Activated CD4-positive, alpha-beta T cell treated with anti-CD3 and anti-CD28 coated beads for 4 hours (primary cell): ENCODE data around the gene VWA7.
"Not testable (repeated sequence)": the region's sequence is repeated elsewhere in the genome, so short reads cannot be mapped to it uniquely, and the experiment has no call there.

ENCODE experiments used
- DNase-seq, 2 donors: peaks; one replicate each; pipeline ENCODE4 v3.0.0-alpha.2; 2020

The VWA7 gene

GRCh38 chr6:31776989-31777666 is at the start of gene VWA7:
Gene VWA7 (minus strand): TSS chr6:31777328. CDS start chr6:31776779, 549 bp downstream.
- peak; percentile 77 to 83 for DNase-seq

GRCh38 chr6:31826793-31827285 is 49.7 kb upstream of the VWA7 start:
- peak in 1 of 2 donors; percentile 37 for DNase-seq

- DNase-seq, result no peak
These were observed 48.4 kb upstream of the VWA7 start for GRCh38 chr6:31825553-31825952.

GRCh38 chr6:31823592-31824196 is 46.6 kb upstream of the VWA7 start:
- not testable (repeated sequence) for DNase-seq

- peak; percentile 52 to 63 for DNase-seq
These were observed 45.1 kb upstream of the VWA7 start for GRCh38 chr6:31822036-31822821.

GRCh38 chr6:31821301-31822035 is 44.3 kb upstream of the VWA7 start:
- DNase-seq, result peak; percentile 57 to 60

- DNase-seq, result not testable (repeated sequence)
These were observed 43.3 kb upstream of the VWA7 start for GRCh38 chr6:31820399-31820798.

- no peak for DNase-seq
These were observed 42.8 kb upstream of the VWA7 start for GRCh38 chr6:31819871-31820299.

- DNase-seq, result not testable (repeated sequence)
These were observed 40.9 kb upstream of the VWA7 start for GRCh38 chr6:31817929-31818511.

- DNase-seq, result not testable (repeated sequence)
These were observed 40.2 kb upstream of the VWA7 start for GRCh38 chr6:31817133-31817928.

- DNase-seq, result peak; percentile 48 to 55
These were observed 38.1 kb upstream of the VWA7 start, which contains the start of the genes HSPA1A and HSPA1L for GRCh38 chr6:31815025-31815838. Gene HSPA1A (plus strand): TSS chr6:31815543. CDS start chr6:31815757, 214 bp downstream. Gene HSPA1L (minus strand): TSS chr6:31815283. CDS start chr6:31811972, 3,311 bp downstream.

- peak; percentile 72 to 73 for DNase-seq
These were observed 37.5 kb upstream of the VWA7 start for GRCh38 chr6:31814677-31815024.

GRCh38 chr6:31813465-31813849 is 36.3 kb upstream of the VWA7 start:
- DNase-seq, result no peak

- DNase-seq, result no peak
These were observed 34.5 kb upstream of the VWA7 start for GRCh38 chr6:31811645-31812044.

GRCh38 chr6:31808599-31808998 is 31.5 kb upstream of the VWA7 start:
- not testable (repeated sequence) for DNase-seq

GRCh38 chr6:31806470-31807272 is 29.5 kb upstream of the VWA7 start, which contains the start of gene LSM2:
Gene LSM2 (minus strand): TSS chr6:31806966. CDS start chr6:31806757, 209 bp downstream.
- peak; percentile 96 to 98 for DNase-seq

GRCh38 chr6:31805939-31806469 is 28.9 kb upstream of the VWA7 start:
- no peak for DNase-seq

- not testable (repeated sequence) for DNase-seq
These were observed 24.2 kb upstream of the VWA7 start for GRCh38 chr6:31801031-31801927.
